Measurements from ENCODE around the gene MTM1.

Gene MTM1

GRCh38 chrX:150542846-150543229 lies 25.6 kb upstream of the MTM1 start:
- H3K4me3 ChIP-seq (ENCODE audit: low read depth, low read length), result no peak overlapping the region
- in situ Hi-C loops (cut with HindIII; ENCODE audit: low sequenced_read_pairs), result no loop called here
- no peak for TF ChIP-seq CTCF (IDR thresholded peaks at IDR 0.05; ENCODE audit: low read depth, low read length, missing control alignments)
- no peak for DNase-seq (ENCODE audit: low read depth)

- H3K4me3 ChIP-seq (ENCODE audit: low read depth, low read length), result no peak overlapping the region
- no peak for DNase-seq (ENCODE audit: low read depth)
- no peak for TF ChIP-seq CTCF (IDR thresholded peaks at IDR 0.05; ENCODE audit: low read depth, low read length, missing control alignments)
- in situ Hi-C loops (cut with HindIII; ENCODE audit: low sequenced_read_pairs), result no loop called here
Observed at GRCh38 chrX:150543230-150544155, 24.9 kb upstream of the MTM1 start.

- DNase-seq (ENCODE audit: low read depth), result no peak
- in situ Hi-C loops (cut with HindIII; ENCODE audit: low sequenced_read_pairs), result no loop called here
- TF ChIP-seq CTCF (IDR thresholded peaks at IDR 0.05; ENCODE audit: low read depth, low read length, missing control alignments), result no peak
- H3K4me3 ChIP-seq (ENCODE audit: low read depth, low read length), result no peak overlapping the region
Observed at GRCh38 chrX:150544222-150544787, 24.1 kb upstream of the MTM1 start.

- no peak overlapping the region for H3K4me3 ChIP-seq (ENCODE audit: low read depth, low read length)
- no peak for TF ChIP-seq CTCF (IDR thresholded peaks at IDR 0.05; ENCODE audit: low read depth, low read length, missing control alignments)
- no peak for DNase-seq (ENCODE audit: low read depth)
- in situ Hi-C loops (cut with HindIII; ENCODE audit: low sequenced_read_pairs), result no loop called here
Observed at GRCh38 chrX:150544835-150545770, 23.3 kb upstream of the MTM1 start.

- no peak overlapping the region for H3K4me3 ChIP-seq (ENCODE audit: low read depth, low read length)
- TF ChIP-seq CTCF (IDR thresholded peaks at IDR 0.05; ENCODE audit: low read depth, low read length, missing control alignments), result no peak
- in situ Hi-C loops (cut with HindIII; ENCODE audit: low sequenced_read_pairs), result no loop called here
- DNase-seq (ENCODE audit: low read depth), result no peak
Observed at GRCh38 chrX:150546711-150547153, 21.7 kb upstream of the MTM1 start.
